Parathyroid adenoma (tissue), 2 donors: Measurements from ENCODE around the gene MAPK8IP1.

Experiments
- H2AFZ ChIP-seq: fragments of 300-600 bp; sonication (generic); one replicate; pipeline ENCODE4 v1.7.0; 2017; ENCODE audit warnings: antibody characterized with exemption, mild to moderate bottlenecking
- H3K27ac ChIP-seq: fragments of 300-600 bp; sonication (generic); one replicate; pipeline ENCODE4 v1.7.0; 2017
- H3K27me3 ChIP-seq: fragments of 300-600 bp; sonication (generic); one replicate; pipeline ENCODE4 v1.7.0; 2017; ENCODE audit warnings: low read length; ENCODE audit not compliant: control insufficient read depth, insufficient read depth
- H3K36me3 ChIP-seq: fragments of 300-600 bp; sonication (generic); one replicate; pipeline ENCODE4 v1.7.0; 2017; ENCODE audit warnings: low read length; ENCODE audit not compliant: control insufficient read depth, insufficient read depth
- H3K4me1 ChIP-seq: fragments of 300-600 bp; sonication (generic); one replicate; pipeline ENCODE4 v1.7.0; 2017; ENCODE audit warnings: control low read depth
- H3K4me2 ChIP-seq: fragments of 300-600 bp; sonication (generic); one replicate; pipeline ENCODE4 v1.7.0; 2017; ENCODE audit warnings: low read length
- H3K4me3 ChIP-seq: fragments of 300-600 bp; sonication (generic); one replicate; pipeline ENCODE4 v1.7.0; 2017; ENCODE audit warnings: low read depth, low read length
- H3K79me2 ChIP-seq: fragments of 300-600 bp; sonication (generic); one replicate; pipeline ENCODE4 v1.7.0; 2017; ENCODE audit warnings: control low read depth
- H3K9ac ChIP-seq: fragments of 300-600 bp; sonication (generic); one replicate; pipeline ENCODE4 v1.7.0; 2017; ENCODE audit warnings: mild to moderate bottlenecking
- H3K9me3 ChIP-seq: fragments of 300-600 bp; sonication (generic); one replicate; pipeline ENCODE4 v1.7.0; 2017; ENCODE audit warnings: low read length; ENCODE audit not compliant: control insufficient read depth
- CTCF ChIP-seq: fragments of 300-600 bp; sonication (generic); IDR thresholded peaks from one replicate; pipeline ENCODE4 v1.7.0; 2017; ENCODE audit warnings: antibody characterized with exemption, mild to moderate bottlenecking
- donor health status: primary hyperparathyroidism.

MAPK8IP1 gene

GRCh38 chr11:45850446-45850845 is 35.0 kb upstream of the MAPK8IP1 start:
- peaks cover 44% of the 10 kb centered on the region for H3K79me2 ChIP-seq
- no peak overlapping the region for H3K27ac ChIP-seq
- H3K27me3 ChIP-seq = no peaks in the 10 kb centered on the region
- H3K4me2 ChIP-seq = no peak overlapping the region
- H2AFZ ChIP-seq = no peak overlapping the region
- no peaks in the 10 kb centered on the region for H3K9me3 ChIP-seq
- TF ChIP-seq CTCF = no peak
- no peak overlapping the region for H3K9ac ChIP-seq
- no peaks in the 10 kb centered on the region for H3K36me3 ChIP-seq
- no peak overlapping the region for H3K4me3 ChIP-seq
- H3K4me1 ChIP-seq = no peaks in the 10 kb centered on the region

GRCh38 chr11:45851228-45851627 is 34.2 kb upstream of the MAPK8IP1 start:
- no peak for TF ChIP-seq CTCF
- Histone ChIP-seq H3K9me3 (no peaks in the 10 kb centered on the region), H2AFZ (no peak overlapping the region), H3K4me3 (no peak overlapping the region), H3K36me3 (no peaks in the 10 kb centered on the region), H3K27me3 (no peaks in the 10 kb centered on the region), H3K4me2 (no peak overlapping the region), H3K4me1 (no peaks in the 10 kb centered on the region), H3K9ac (no peak overlapping the region), H3K27ac (no peak overlapping the region), H3K79me2 (peaks cover 44% of the 10 kb centered on the region)

- Histone ChIP-seq H3K36me3 (no peaks in the 10 kb centered on the region), H3K27me3 (no peaks in the 10 kb centered on the region), H3K27ac (no peak overlapping the region), H3K4me1 (no peaks in the 10 kb centered on the region), H3K9me3 (no peaks in the 10 kb centered on the region), H3K9ac (no peak overlapping the region), H3K4me2 (no peak overlapping the region), H3K4me3 (no peak overlapping the region), H2AFZ (no peak overlapping the region), H3K79me2 (peaks cover 44% of the 10 kb centered on the region)
- no peak for TF ChIP-seq CTCF
Measured at GRCh38 chr11:45852018-45852711, 33.3 kb upstream of the MAPK8IP1 start.

GRCh38 chr11:45852712-45853101 is 32.7 kb upstream of the MAPK8IP1 start:
- Histone ChIP-seq H3K4me3 (no peak overlapping the region), H3K9ac (no peak overlapping the region), H3K4me1 (peaks cover under 1% of the 10 kb centered on the region), H3K79me2 (peaks cover 44% of the 10 kb centered on the region), H3K4me2 (no peak overlapping the region), H3K9me3 (no peaks in the 10 kb centered on the region), H2AFZ (no peak overlapping the region), H3K27ac (no peak overlapping the region), H3K36me3 (no peaks in the 10 kb centered on the region), H3K27me3 (no peaks in the 10 kb centered on the region)
- no peak for TF ChIP-seq CTCF
